GM19468 (cell line): ENCODE results near the gene OR51G2.
"Not testable (repeated sequence)": the region's sequence is repeated elsewhere in the genome, so short reads cannot be mapped to it uniquely, and the experiment has no call there.

Experiments
- ATAC-seq: cut with Tn5 transposase; IDR thresholded peaks from one replicate; pipeline ENCODE4 v1.9.1; 2021; ENCODE audit warnings: mild to moderate bottlenecking, moderate library complexity, moderate number of reproducible peaks; ENCODE audit not compliant: unreplicated experiment; ENCODE audit errors: extremely low read depth

Gene OR51G2

DNA sequence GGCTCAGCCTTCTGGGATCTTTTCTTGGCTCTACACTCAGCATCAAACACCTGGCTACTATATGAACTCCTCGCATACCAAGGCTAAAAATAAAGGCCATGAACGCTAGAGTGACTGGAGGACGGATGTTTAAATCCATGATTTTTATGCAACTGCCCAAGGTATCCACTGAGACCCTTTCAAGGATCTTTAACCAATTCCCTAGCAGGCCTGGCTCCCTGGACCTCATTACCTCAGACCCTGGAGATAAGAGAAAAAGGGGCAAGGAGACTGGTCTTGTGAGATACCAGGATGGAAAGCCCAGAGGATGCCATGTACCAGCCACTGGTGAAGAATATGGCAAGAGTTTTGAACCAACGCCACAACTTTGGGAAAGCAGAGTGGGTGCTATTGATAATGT, at the start of gene OR51G2:
Gene OR51G2, minus strand, starts transcription at position 101 of the 400 bp plus-strand sequence. CDS start 3,687 bp downstream, outside the sequence.
- ATAC-seq: no peak

- no peak for ATAC-seq
Measured at GRCh38 chr11:4962816-4963215, 43.7 kb upstream of the OR51G2 start.

- no peak for ATAC-seq
Measured at GRCh38 chr11:4960877-4961276, 41.7 kb upstream of the OR51G2 start.

- no peak for ATAC-seq
Measured at GRCh38 chr11:4957396-4957795, 38.2 kb upstream of the OR51G2 start.

DNA sequence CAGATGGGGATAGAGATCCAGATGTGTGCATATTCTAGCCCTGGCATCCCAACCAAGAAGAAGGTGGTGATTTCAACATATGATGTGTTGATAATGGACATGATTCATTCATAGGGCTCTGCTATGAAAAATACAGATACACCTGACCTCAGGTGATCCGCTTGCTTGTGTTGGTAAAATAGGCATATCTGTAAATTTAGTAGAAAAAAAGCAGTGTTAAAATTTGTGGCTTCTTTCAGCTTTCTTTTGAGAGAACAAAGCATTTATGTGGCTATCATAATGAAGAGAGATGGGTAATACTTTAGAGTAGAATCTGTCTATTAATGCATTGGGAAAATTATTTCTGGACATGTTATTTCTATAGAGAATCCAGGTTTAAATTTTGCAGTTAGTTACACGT, 36.5 kb upstream of the OR51G2 start, which contains the start of gene OR51A2:
Gene OR51A2, minus strand, starts transcription at position 101 of the 400 bp plus-strand sequence. Its CDS starts 0 bp downstream, at position 101.
- ATAC-seq: not testable (repeated sequence)

- ATAC-seq: no peak
Measured at GRCh38 chr11:4947505-4947904, 28.4 kb upstream of the OR51G2 start, which contains the start of gene OR51A4. Gene OR51A4 (minus strand): TSS chr11:4947605. CDS start chr11:4947100, 505 bp downstream.

GRCh38 chr11:4936745-4937144, 17.6 kb upstream of the OR51G2 start:
- ATAC-seq: no peak

DNA sequence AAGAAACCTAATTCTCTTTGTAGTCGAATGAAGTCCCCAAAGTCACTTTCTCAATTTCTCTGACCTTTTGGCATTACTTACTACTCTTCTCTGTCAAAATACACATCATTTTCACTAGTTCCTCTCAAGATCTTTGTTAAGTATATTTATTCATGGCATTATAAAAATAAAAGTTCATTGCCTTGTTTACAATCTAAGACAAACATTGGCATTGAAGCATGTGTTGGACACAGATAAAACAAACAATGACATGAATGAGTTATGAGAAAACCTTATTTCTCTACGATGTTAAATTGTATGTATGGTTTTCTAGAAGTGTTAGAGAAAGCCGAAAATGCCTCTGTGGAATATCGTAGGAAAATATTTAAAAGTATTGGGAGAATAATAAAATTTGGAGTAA, 13.6 kb upstream of the OR51G2 start:
- no peak for ATAC-seq

DNA sequence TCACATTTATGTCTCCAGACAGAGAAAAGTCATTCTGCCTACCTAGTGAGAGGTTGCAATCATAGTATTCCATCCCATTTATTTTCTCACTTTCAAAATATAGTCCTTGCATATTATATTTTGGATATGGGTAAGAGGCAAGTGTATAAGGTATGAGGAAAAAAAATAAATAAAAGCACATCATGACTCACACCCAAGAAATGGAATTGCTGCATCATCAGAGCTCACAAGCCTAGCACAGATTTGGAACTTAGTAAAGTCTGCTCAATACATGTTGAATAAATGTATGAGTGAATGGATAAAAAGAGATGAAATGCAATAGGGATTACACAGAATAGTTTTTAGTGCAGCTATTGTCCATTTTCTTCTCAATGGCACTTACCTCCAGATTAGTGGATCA, 7.5 kb upstream of the OR51G2 start:
- no peak for ATAC-seq

DNA sequence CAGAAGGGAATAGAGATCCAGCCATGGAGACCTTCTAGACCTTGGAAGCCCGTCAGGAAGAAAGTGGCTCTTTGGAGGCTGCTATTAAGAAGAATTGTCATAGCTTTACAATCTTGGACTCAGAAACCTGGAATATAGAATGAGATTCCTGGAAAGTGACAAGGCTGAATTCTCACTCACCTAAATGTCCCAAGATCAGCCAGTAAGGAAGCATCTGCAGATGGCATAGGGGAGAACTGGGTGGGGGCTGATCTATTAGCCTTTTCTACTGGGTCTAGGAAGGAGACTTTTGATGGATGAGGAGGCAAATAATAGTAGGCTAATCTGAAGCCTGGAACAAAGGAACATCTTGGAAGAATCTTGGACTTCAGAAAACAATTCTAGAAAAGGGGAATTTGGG, 5.1 kb upstream of the OR51G2 start, which contains the start of gene OR51G1:
Gene OR51G1, minus strand, starts transcription at position 101 of the 400 bp plus-strand sequence. Its CDS starts 0 bp downstream, at position 101.
- no peak for ATAC-seq

- ATAC-seq: no peak
Measured at GRCh38 chr11:4922304-4922703, 3.2 kb upstream of the OR51G2 start.

DNA sequence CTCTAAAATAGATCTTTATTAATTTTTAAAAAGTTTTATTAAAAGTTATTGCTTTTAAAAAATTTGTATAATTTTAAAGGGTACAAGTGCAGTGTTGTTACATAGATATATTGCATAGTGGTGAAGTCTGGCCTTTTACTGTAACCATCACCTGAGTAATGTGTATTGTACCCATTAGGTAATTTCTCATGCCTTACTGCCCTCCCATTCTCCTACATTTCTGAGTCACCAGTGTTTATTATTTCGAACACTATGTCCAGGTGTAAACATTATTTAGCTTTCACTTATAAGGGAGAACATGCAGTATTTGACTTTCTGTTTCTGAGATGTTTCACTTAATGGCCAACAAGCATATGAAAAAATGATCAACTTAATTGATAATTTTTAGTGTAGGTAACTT, 2.6 kb upstream of the OR51G2 start:
- no peak for ATAC-seq

- ATAC-seq: no peak
Measured at GRCh38 chr11:4916581-4916980, 2.6 kb downstream of the OR51G2 start.

- ATAC-seq: no peak
Measured at GRCh38 chr11:4903484-4903883, 15.7 kb downstream of the OR51G2 start, which contains the start of gene OR51A7. Gene OR51A7 (plus strand): TSS chr11:4903783. CDS start chr11:4907370, 3,587 bp downstream.

DNA sequence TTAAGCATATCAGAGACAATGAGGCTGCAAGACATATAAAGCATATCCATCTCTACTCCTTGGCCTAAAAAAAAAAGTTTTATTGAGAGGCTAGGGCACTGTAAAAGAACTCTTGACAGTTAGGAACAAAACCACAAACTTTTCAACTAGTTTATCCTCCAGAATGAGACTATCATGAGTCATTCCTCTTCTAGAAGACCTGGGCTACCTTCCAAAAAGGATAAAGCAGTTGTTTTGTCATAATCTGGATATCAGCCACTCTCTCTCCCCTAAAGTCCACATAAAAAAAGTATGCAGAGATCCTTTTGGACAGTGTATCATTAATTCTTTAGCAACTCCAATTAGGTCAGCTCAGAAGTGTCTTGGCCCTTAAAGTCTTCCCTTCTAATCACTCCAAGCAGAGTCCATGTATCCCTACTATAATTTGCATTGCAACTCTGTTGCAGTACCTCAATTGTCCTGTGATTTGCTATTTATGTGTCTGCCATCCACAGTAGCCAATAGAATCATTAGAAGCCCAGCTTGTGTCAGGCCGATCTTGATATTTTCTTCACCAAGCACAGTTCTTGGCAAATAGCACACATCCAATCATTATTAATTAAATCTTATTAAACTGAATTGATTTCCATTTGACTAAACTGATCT, 27.0 kb downstream of the OR51G2 start:
- no peak for ATAC-seq

GRCh38 chr11:4890279-4890678, 28.9 kb downstream of the OR51G2 start:
- no peak for ATAC-seq

GRCh38 chr11:4887591-4887990, 31.6 kb downstream of the OR51G2 start:
- ATAC-seq: no peak

DNA sequence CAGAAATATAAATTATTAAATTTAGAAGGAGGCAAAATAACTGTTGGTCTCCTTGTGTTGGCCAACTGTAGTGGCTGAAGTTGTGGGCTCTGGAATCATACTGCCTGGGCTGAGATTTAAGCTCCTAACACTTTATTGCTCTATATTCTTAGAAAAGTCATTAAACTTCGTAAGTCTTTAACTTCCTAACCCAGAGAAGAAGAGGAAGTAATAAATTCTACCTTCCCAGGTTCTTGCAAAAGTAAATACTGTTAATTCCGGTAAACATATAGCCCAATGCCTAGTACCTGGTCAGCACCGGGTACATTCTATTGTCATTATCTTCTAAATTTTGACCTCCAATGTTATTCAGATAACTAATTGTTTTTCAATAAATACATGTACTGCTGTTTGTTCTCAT, 33.0 kb downstream of the OR51G2 start:
- no peak for ATAC-seq

DNA sequence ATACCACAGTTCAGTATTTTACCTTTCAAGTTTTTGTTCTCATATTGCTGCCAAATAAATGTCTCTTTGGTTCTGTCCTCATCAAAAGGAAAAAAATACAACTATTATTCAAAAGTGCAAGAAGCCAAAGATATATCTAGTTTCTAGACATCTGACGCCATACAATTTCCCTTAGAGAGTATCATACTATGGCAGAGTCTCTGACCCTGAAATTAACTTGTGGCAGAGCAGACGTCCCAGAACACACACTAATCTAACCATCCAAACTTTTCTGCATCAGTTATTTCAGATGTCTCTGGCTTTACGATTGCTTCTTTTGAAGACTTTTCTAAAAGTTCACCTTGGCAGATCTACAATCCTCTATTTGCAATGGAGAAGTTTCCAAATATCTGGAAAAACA, 34.8 kb downstream of the OR51G2 start:
- no peak for ATAC-seq

DNA sequence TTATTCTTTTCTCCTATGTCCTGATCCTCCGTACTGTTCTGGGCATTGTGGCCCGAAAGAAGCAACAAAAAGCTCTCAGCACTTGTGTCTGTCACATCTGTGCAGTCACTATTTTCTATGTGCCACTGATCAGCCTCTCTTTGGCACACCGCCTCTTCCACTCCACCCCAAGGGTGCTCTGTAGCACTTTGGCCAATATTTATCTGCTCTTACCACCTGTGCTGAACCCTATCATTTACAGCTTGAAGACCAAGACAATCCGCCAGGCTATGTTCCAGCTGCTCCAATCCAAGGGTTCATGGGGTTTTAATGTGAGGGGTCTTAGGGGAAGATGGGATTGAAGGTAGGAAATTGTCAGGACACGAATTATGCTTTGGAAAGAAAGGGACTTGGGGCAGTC, 36.6 kb downstream of the OR51G2 start:
- no peak for ATAC-seq

DNA sequence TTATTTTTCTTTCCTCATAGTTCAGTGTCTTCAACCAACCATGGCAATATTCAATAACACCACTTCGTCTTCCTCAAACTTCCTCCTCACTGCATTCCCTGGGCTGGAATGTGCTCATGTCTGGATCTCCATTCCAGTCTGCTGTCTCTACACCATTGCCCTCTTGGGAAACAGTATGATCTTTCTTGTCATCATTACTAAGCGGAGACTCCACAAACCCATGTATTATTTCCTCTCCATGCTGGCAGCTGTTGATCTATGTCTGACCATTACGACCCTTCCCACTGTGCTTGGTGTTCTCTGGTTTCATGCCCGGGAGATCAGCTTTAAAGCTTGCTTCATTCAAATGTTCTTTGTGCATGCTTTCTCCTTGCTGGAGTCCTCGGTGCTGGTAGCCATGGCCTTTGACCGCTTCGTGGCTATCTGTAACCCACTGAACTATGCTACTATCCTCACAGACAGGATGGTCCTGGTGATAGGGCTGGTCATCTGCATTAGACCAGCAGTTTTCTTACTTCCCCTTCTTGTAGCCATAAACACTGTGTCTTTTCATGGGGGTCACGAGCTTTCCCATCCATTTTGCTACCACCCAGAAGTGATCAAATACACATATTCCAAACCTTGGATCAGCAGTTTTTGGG, 37.2 kb downstream of the OR51G2 start, which contains the start of gene OR51T1:
Gene OR51T1, plus strand, starts transcription at position 41 of the 641 bp plus-strand sequence. Its CDS starts 0 bp downstream, at position 41.
- no peak for ATAC-seq
